HUES48 (cell line): ENCODE data around the gene C9orf152.

ENCODE experiments used
- H3K27ac ChIP-seq: one replicate; pipeline ENCODE4 v1.7.0; 2013; ENCODE audit warnings: low read depth, low read length, inconsistent platforms
- H3K27me3 ChIP-seq: 2 replicates; pipeline ENCODE4 v1.6.1; 2013; ENCODE audit warnings: mild to moderate bottlenecking, low read length; ENCODE audit not compliant: control insufficient read depth, insufficient read depth
- H3K36me3 ChIP-seq: 2 replicates; pipeline ENCODE4 v1.6.1; 2013; ENCODE audit warnings: low read length; ENCODE audit not compliant: control insufficient read depth, insufficient read depth
- H3K4me1 ChIP-seq: 2 replicates; pipeline ENCODE4 v1.6.1; 2013; ENCODE audit warnings: mild to moderate bottlenecking, low read length; ENCODE audit not compliant: control insufficient read depth, insufficient read depth
- H3K4me3 ChIP-seq: 2 replicates; pipeline ENCODE4 v1.5.1; 2013; ENCODE audit warnings: mild to moderate bottlenecking, low read depth, low read length
- H3K9ac ChIP-seq: 2 replicates; pipeline ENCODE4 v1.6.1; 2013; ENCODE audit warnings: mild to moderate bottlenecking, low read depth, low read length, moderate library complexity
- H3K9me3 ChIP-seq: 2 replicates; pipeline ENCODE4 v1.6.1; 2013; ENCODE audit warnings: low read length; ENCODE audit not compliant: control insufficient read depth, insufficient read depth

C9orf152 gene

GRCh38 chr9:110156416-110156815 is 51.5 kb downstream of the C9orf152 start:
- Histone ChIP-seq H3K27ac (no peak overlapping the region), H3K27me3 (no peaks in the 10 kb centered on the region), H3K9me3 (no peaks in the 10 kb centered on the region), H3K4me1 (peaks cover 17% of the 10 kb centered on the region), H3K4me3 (no peak overlapping the region), H3K9ac (no peak overlapping the region), H3K36me3 (no peaks in the 10 kb centered on the region)

GRCh38 chr9:110155751-110156150 is 52.2 kb downstream of the C9orf152 start:
- H3K9me3 ChIP-seq = no peaks in the 10 kb centered on the region
- H3K27ac ChIP-seq = no peak overlapping the region
- no peak overlapping the region for H3K9ac ChIP-seq
- no peaks in the 10 kb centered on the region for H3K27me3 ChIP-seq
- H3K4me3 ChIP-seq = no peak overlapping the region
- peaks cover 17% of the 10 kb centered on the region for H3K4me1 ChIP-seq
- H3K36me3 ChIP-seq = no peaks in the 10 kb centered on the region

- no peak overlapping the region for H3K27ac ChIP-seq
- no peak overlapping the region for H3K9ac ChIP-seq
- no peaks in the 10 kb centered on the region for H3K9me3 ChIP-seq
- H3K27me3 ChIP-seq = no peaks in the 10 kb centered on the region
- H3K4me1 ChIP-seq = peaks cover 10% of the 10 kb centered on the region
- H3K4me3 ChIP-seq = no peak overlapping the region
- H3K36me3 ChIP-seq = peaks cover 6% of the 10 kb centered on the region; the same call in 1 of the 2 replicates
These were observed 54.5 kb downstream of the C9orf152 start for GRCh38 chr9:110153431-110153830.

- peaks cover 4% of the 10 kb centered on the region for H3K4me1 ChIP-seq
- H3K27me3 ChIP-seq = no peaks in the 10 kb centered on the region
- H3K9ac ChIP-seq = no peak overlapping the region
- H3K4me3 ChIP-seq = no peak overlapping the region
- no peaks in the 10 kb centered on the region for H3K9me3 ChIP-seq
- peaks cover 6% of the 10 kb centered on the region; the same call in 1 of the 2 replicates for H3K36me3 ChIP-seq
- H3K27ac ChIP-seq = no peak overlapping the region
These were observed 55.1 kb downstream of the C9orf152 start for GRCh38 chr9:110152704-110153374.
